NCI-H2196 (cell line): ENCODE measurements around the gene MED8.

Experiments
- DNase-seq: peaks from one replicate; lab custom pipeline; 2025; ENCODE audit not compliant: unreplicated experiment; lab: John Stamatoyannopoulos, UW

Gene MED8

DNA sequence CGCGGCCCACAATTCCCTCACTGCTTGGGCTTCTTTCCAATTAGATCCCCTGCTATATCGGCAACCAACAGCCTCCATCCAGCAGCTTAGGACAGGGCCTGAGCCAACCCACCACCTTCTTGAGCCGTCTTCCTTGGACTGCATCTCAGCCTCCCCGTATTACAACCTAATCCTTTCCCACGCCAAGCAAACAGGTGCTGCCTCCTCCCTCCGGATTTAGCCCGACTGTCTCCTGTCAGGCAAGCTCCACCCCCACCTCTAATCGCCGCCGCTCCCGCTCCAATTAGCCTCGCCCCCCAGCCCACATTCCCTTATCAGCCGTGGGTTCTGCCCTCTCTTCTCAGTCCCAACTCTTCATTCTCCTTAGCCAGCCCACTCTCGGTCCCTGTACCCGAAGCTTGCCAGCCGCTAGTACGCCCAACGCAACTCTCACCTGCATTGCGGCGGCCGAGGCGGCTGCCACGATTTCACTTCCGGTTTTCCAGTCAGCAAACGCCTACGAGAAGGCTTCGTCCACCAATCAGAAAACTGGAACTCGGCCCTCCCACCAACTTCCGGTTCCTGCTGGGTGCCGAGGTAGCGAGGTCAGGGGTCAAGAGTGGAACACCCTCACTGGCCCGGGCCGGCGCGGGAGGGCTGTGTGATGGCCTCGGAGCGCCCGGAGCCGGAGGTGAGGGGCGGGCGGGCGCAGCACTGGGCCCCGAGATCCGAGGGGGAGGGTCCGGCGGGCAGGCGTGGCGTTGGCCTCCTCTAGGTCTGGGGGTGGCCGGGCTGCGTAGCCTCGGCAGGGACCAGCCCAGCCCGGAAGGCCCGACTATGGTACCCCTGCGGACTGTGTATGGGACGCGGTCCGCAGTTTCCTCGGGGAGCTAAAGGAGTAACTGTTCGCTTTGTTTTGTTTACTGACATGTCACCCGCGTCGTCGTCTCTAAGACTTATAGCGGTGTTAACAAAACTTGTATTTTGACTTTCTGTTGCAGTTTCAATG, at the start of gene MED8, which contains the start of gene SZT2:
Gene MED8, minus strand, starts transcription at position 475 of the 988 bp plus-strand sequence. Its CDS starts 36 bp downstream, at position 439.
Gene SZT2, plus strand, starts transcription at position 574 of the 988 bp plus-strand sequence. Its CDS starts 70 bp downstream, at position 644.
- DNase-seq = peak; percentile 95

GRCh38 chr1:43438953-43439581, 49.5 kb upstream of the MED8 start:
- no peak for DNase-seq

DNA sequence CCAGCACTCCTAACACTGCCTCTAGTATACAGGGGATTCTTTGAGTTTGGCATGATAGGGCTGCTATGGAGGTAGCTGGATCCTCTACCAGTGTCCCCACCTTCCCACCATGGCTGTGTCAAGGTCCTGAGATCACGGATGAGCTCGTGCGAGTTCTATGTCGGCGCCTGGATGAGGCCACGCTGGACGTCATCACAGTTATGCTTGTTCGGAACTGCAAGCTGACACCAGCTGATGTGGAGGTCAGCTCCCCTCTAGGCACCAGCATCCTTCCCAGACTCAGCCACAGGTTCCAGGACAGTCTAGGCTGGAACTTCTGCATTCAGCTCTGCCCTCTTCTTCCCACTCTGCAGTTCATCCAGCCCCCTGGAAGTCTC, 49.0 kb upstream of the MED8 start:
- no peak for DNase-seq

DNA sequence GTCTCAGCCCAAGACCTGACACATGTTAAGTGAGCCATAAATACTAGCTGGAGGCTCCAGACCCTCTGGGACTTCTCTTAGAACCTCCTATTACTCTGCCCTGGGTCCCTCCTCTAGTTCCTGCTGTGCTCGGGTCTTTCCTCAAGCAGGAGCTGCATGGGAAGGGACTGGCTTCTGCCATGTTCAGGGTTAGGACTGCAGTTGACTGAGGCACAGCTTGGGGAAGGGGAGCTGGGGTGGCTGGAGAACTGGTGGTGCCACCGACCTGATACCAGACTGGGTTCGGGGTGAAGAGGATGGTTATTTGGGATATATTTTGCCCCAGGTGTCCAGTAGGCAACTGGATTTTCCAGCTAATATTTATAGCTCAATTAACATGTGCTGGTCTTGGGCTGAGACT, 48.4 kb upstream of the MED8 start:
- no peak for DNase-seq

DNA sequence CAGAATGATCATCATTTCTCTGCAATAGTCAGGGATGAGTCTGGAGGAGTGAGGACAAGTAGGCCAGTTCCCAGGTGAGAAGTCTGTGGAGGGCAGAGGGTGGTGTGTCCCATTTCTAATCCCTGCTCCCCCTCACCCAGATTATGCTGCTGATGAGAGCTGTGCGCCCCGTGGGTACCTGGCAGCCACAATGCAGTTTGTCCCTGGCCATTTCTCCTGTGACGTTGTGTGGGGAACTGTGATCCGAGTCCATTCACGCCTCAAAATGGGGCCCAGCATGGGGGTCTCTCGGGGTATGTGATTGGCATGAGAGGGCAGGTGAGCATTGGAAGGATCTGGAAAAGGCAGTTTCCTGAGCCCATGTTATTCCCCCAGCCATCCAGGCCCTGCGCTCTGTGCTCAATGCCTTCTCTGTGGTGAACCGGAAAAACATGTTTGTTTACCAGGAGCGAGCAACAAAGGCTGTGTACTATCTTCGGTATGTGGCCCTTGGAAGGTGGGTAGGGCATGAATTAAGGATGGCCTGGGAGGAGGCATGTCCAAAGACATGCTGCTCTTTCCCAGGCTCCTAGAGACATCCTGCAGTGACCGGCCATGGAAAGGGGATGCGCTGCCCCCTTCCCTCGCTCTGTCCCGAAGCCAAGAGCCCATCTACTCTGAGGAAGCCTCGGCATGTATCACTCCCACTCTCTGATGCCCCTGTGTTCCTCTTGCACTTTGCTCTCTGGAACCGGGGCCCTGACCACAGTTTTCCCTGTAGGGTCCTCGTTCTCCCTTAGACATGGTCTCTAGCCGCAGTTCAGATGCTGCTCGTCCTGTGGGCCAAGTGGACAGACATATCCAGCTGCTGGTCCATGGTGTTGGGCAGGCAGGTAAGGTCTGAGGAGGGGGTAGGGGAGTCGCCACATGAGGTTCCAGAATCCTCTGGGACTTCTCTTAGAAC, 47.7 kb upstream of the MED8 start:
- DNase-seq = no peak

- DNase-seq = no peak
These were observed 46.8 kb upstream of the MED8 start for GRCh38 chr1:43436371-43436770.

- no peak for DNase-seq
These were observed 45.8 kb upstream of the MED8 start for GRCh38 chr1:43435146-43436145.

GRCh38 chr1:43434256-43434655, 44.7 kb upstream of the MED8 start:
- DNase-seq = no peak

DNA sequence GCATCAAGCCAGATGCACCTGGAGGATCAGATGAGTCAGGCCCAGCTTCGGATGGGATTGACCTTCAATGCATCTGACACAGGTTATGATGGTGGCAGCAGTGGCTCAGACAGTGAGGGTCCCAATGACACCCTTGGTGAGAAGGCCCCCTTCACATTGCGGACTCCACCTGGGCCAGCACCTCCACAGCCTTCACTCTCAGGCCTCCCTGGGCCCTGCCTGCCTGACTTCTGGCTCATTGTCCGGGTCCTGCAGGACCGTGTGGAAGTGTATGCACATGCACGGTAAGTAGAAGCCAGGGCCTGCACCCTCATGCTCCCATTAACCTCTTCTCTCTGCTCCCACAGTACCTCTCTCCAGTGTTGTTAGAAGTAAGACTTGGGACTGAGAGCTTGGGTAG, 43.3 kb upstream of the MED8 start:
- DNase-seq = no peak

GRCh38 chr1:43432171-43432860, 42.7 kb upstream of the MED8 start:
- DNase-seq = no peak

DNA sequence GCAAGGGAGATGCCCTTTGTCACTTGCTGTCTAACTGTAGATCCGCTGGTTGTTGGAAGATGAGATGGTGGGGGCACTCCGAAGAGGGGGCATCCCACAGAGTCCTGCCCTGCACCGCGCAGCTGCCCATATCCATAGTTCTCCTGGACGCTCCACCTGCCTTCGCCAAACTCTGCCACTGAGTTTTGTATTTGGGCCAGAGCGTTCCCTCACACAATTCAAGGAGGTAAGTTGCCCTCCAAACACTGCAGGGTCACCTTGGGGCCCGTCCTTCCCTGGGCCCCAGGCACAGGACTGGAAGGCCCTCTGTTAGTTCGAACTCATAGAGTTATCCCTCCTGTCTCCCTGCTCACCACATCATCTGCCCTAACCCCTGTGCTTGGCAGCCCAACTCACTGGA, 42.1 kb upstream of the MED8 start:
- DNase-seq = no peak

DNA sequence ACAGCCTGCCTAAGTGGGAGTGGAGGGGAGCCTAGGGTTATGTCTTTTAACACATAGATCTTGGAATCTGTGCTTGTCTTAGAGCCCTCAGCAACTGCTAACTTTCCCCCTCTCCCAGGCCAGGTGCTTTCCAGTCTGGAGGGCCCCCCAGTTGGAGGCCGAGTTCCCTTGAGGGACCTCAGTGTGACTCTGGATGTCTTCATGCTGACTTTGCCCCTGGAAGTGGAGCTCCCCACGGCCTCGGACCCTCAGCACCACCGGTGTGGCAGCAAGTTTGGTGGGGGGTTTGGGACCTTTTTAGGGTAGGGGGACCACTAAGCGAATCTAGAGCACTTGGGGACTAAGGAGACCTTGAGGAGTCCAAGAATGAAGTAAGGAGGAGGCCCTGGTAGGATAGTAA, 41.2 kb upstream of the MED8 start:
- no peak for DNase-seq

DNA sequence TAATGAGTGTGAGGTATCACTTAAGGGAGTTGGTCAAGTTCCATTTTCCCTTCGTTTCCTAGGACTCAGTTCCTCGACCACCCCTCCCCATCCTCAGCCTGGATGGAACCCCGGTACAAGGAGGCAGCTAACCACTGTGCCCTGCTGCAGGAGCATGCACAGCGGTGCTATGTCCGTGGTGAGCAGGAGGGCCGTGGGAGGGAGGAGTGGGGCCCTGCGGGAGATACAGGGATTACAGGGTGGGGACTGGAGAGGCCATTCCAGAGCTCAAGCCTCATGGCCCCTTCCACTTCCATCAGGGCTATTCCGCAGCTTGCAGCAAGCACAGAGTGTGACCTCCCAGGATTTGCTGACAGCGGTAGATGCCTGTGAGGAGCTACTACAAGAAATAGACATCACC, 38.3 kb upstream of the MED8 start:
- no peak for DNase-seq

DNA sequence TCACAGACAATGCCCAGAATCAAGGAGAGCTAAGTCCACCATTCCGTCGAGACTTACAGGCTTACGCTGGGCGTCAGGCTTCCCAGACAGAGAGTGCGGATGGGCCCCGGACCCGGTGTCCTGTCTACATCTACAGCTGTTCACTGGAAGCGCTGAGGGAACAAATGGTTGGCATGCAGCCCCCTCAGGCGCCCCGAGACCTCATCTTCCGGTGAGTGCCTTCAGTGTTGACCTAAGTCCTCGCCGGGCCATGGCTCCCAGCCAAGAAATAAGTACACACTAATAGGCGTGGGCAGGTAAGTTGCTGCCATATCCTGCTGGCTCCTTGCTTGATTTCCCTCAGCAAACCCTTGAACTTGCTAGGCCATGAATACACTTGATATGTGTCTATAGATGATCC, 37.9 kb upstream of the MED8 start:
- DNase-seq = no peak

DNA sequence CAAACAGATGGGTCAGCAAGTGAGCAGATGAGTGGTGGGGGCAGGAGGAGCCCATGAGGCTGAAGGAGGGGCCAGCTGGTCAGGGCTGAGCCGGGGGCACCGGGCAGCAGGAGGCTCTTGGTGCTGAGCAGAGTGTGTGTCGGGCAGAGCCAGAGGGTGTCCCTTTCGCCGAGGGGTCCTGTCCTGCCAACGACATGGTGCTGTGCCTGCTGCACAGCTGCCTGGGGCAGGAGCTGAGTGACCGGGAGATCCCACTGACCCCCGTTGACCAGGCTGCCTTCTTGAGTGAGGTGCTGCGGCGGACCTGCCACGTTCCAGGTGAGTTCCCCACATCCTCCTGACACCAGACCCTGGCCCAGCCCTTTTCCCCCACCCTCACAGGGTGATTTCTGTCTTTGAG, 36.6 kb upstream of the MED8 start:
- no peak for DNase-seq

- no peak for DNase-seq
These were observed 35.4 kb upstream of the MED8 start for GRCh38 chr1:43425045-43425444.

GRCh38 chr1:43423672-43424550, 34.3 kb upstream of the MED8 start:
- DNase-seq = no peak

DNA sequence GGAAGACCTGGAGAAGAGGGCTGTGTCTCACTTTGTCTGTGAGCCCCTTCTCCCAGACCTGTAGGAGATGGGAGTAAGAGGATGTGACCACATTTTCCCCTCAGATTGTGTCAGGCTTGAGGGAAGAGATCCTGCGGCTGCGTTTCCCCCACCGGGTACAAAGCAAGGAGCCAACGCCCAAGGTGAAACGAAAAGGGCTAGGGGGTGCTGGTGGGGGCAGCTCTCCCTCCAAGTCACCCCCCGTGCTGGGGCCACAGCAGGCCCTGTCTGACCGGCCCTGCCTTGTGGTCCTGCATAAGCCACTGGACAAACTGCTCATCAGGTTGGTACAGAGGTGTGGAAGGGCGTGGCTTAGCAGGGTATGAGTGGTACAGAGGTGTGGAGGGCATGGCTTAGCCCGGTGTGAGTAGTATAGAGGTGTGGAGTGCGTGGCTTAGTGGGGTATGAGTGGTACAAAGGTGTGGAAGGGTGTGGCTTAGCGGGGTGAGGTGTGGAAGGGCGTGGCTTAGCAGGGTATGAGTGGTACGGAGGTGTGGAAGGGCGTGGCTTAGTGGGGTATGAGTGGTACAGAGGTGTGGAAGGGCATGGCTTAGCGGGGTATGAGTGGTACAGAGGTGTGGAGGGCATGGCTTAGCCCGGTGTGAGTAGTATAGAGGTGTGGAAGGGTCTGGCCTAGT, 33.5 kb upstream of the MED8 start:
- no peak for DNase-seq
